ENCODE results near the gene SMYD3. TPM values are rescaled to one million over a fixed set of nuclear protein-coding genes. Genes with fewer than 3 reads are reported as not detected.
"Not testable (repeated sequence)": the region's sequence is repeated elsewhere in the genome, so short reads cannot be mapped to it uniquely, and the experiment has no call there.

Gene SMYD3
- total RNA-seq, 2 donors from 2014 or later: 8.8 to 19.0 TPM

GRCh38 chr1:245742896-245743295 is 764.2 kb downstream of the SMYD3 start:
- Histone ChIP-seq H3K4me1 (ENCODE audit: control insufficient read depth in 1 of 2, low read depth in 2 of 2) (no peaks in the 10 kb centered on the region), H3K36me3 (no peaks in the 10 kb centered on the region), H3K9me3 (no peaks in the 10 kb centered on the region), H3K27ac (no peak overlapping the region), H3K27me3 (replicated peaks; ENCODE audit: insufficient read depth) (no peaks in the 10 kb centered on the region), H3K4me3 (no peak overlapping the region)
- no peak for TF ChIP-seq CTCF (IDR thresholded peaks at IDR 0.05)
- ATAC-seq (ENCODE audit: insufficient number of reproducible peaks, low FRiP score, low read depth) (no peak), DNase-seq (ENCODE audit: low spot score) (no peak)

GRCh38 chr1:245740336-245740735 is 766.7 kb downstream of the SMYD3 start:
- not testable (repeated sequence) for H3K36me3 ChIP-seq; H3K4me1 ChIP-seq (ENCODE audit: control insufficient read depth in 1 of 2, low read depth in 2 of 2); H3K4me3 ChIP-seq; H3K9me3 ChIP-seq; H3K27me3 ChIP-seq (replicated peaks; ENCODE audit: insufficient read depth); H3K27ac ChIP-seq; DNase-seq (ENCODE audit: low spot score); ATAC-seq (ENCODE audit: insufficient number of reproducible peaks, low FRiP score, low read depth)

GRCh38 chr1:245730801-245731200 is 776.3 kb downstream of the SMYD3 start:
- Histone ChIP-seq H3K27ac (no peak overlapping the region), H3K36me3 (no peaks in the 10 kb centered on the region), H3K27me3 (replicated peaks; ENCODE audit: insufficient read depth) (no peaks in the 10 kb centered on the region), H3K4me1 (ENCODE audit: control insufficient read depth in 1 of 2, low read depth in 2 of 2) (no peaks in the 10 kb centered on the region), H3K9me3 (peaks cover 19% of the 10 kb centered on the region), H3K4me3 (no peak overlapping the region)
- DNase-seq (ENCODE audit: low spot score) (no peak), ATAC-seq (ENCODE audit: insufficient number of reproducible peaks, low FRiP score, low read depth) (no peak)
- TF ChIP-seq CTCF (IDR thresholded peaks at IDR 0.05): no peak

- not testable (repeated sequence) for H3K4me3 ChIP-seq; H3K36me3 ChIP-seq; ATAC-seq (ENCODE audit: insufficient number of reproducible peaks, low FRiP score, low read depth); H3K27me3 ChIP-seq (replicated peaks; ENCODE audit: insufficient read depth); H3K4me1 ChIP-seq (ENCODE audit: control insufficient read depth in 1 of 2, low read depth in 2 of 2); DNase-seq (ENCODE audit: low spot score); H3K27ac ChIP-seq
- H3K9me3 ChIP-seq: peaks cover 19% of the 10 kb centered on the region
Observed at GRCh38 chr1:245728035-245728434, 779.0 kb downstream of the SMYD3 start.

GRCh38 chr1:245721488-245721887 is 785.6 kb downstream of the SMYD3 start:
- Histone ChIP-seq H3K27me3 (replicated peaks; ENCODE audit: insufficient read depth) (no peaks in the 10 kb centered on the region), H3K27ac (no peak overlapping the region), H3K4me3 (no peak overlapping the region), H3K9me3 (no peaks in the 10 kb centered on the region), H3K4me1 (ENCODE audit: control insufficient read depth in 1 of 2, low read depth in 2 of 2) (no peaks in the 10 kb centered on the region), H3K36me3 (no peaks in the 10 kb centered on the region)
- ATAC-seq (ENCODE audit: insufficient number of reproducible peaks, low FRiP score, low read depth) (no peak), DNase-seq (ENCODE audit: low spot score) (no peak)
- TF ChIP-seq CTCF (IDR thresholded peaks at IDR 0.05): no peak

- Histone ChIP-seq H3K4me3 (no peak overlapping the region), H3K36me3 (no peaks in the 10 kb centered on the region), H3K27me3 (replicated peaks; ENCODE audit: insufficient read depth) (no peaks in the 10 kb centered on the region), H3K4me1 (ENCODE audit: control insufficient read depth in 1 of 2, low read depth in 2 of 2) (no peaks in the 10 kb centered on the region), H3K9me3 (no peaks in the 10 kb centered on the region), H3K27ac (no peak overlapping the region)
- DNase-seq (ENCODE audit: low spot score): no peak
- ATAC-seq (ENCODE audit: insufficient number of reproducible peaks, low FRiP score, low read depth): no peak
- TF ChIP-seq CTCF (IDR thresholded peaks at IDR 0.05): no peak
Observed at GRCh38 chr1:245718951-245719350, 788.1 kb downstream of the SMYD3 start.
